Neural cell (in vitro differentiated cells): ENCODE data around the gene CREB3L1.

Source experiments
- EP300 ChIP-seq: fragments of 450-650 bp; conservative IDR thresholded peaks from 2 replicates; pipeline ENCODE4 v1.6.1; 2014; ENCODE audit warnings: antibody characterized with exemption, mild to moderate bottlenecking, moderate library complexity; ENCODE audit not compliant: poor library complexity, severe bottlenecking
- EZH2 ChIP-seq: fragments of 200-600, 300-800 bp; shearing (Covaris generic), sonication (generic); IDR thresholded peaks from 2 replicates; pipeline ENCODE4 v1.6.1; 2014; ENCODE audit warnings: antibody characterized with exemption, low read length, borderline replicate concordance, mild to moderate bottlenecking; ENCODE audit not compliant: insufficient read depth, poor library complexity, severe bottlenecking
- TAF1 ChIP-seq: IDR thresholded peaks from 2 replicates; pipeline ENCODE4 v1.6.1; 2012; ENCODE audit warnings: low read depth
- TF ChIP-seq, protein P1 (sequence below): fragments of 450-650 bp; IDR thresholded peaks from 2 replicates; pipeline ENCODE4 v1.5.1; 2014; ENCODE audit warnings: antibody characterized with exemption, mild to moderate bottlenecking, moderate library complexity; ENCODE audit not compliant: poor library complexity, severe bottlenecking

DNA sequence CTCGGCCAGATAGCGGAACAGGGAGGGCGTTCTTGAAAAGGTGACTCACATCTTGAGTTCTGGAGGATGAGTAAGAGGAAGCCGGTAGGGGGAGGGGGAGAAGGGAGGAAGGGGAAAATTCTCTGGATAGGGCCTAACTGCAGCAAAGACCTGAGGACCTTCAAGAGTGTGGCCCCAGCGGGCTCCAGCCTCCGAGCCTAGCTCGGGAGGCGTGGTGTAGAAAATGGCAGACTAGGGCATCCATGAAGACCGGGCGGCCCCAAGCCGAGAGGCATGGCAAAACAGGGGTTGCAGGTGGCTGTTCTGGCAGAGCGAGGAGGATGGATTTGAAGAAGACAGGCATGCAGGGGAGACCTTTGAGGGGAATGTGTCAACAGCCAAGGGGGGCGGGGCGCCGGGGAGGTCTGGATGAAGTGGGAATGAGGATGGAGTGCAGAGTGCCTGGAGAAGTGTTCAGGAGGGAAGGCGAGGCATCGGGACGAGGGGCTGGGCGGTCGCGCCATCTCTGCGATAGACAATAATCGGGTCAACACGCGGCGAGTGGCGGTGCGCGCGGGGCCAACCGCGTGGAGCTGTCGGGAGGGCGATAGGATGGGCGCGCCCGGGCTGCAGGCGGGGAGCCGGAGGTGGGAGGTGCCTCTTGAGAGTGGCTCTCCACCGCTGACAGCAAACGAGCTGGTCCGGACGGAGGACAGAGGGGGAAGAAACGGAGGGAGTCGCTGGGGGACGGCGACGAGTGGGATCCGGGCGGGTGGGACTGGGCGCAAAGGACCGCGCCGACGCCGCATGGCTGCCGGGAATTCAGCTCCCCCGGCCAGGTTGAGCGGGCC is 40.0 kb upstream of the CREB3L1 start:
- TF ChIP-seq EP300 = no peak
- TF ChIP-seq, protein P1, sequence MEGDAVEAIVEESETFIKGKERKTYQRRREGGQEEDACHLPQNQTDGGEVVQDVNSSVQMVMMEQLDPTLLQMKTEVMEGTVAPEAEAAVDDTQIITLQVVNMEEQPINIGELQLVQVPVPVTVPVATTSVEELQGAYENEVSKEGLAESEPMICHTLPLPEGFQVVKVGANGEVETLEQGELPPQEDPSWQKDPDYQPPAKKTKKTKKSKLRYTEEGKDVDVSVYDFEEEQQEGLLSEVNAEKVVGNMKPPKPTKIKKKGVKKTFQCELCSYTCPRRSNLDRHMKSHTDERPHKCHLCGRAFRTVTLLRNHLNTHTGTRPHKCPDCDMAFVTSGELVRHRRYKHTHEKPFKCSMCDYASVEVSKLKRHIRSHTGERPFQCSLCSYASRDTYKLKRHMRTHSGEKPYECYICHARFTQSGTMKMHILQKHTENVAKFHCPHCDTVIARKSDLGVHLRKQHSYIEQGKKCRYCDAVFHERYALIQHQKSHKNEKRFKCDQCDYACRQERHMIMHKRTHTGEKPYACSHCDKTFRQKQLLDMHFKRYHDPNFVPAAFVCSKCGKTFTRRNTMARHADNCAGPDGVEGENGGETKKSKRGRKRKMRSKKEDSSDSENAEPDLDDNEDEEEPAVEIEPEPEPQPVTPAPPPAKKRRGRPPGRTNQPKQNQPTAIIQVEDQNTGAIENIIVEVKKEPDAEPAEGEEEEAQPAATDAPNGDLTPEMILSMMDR = no peak
- TF ChIP-seq EZH2 = no peak
- no peak for TF ChIP-seq TAF1
